HepG2 (cell line): ENCODE data around the gene EGFLAM.

ENCODE experiments used
- ETV6 ChIP-seq: sonication (generic); formaldehyde crosslinking; conservative IDR thresholded peaks from 2 replicates; pipeline ENCODE4 v1.4.0; 2020; ENCODE audit warnings: missing genetic modification reagents
- MEIS1 ChIP-seq: sonication (generic); formaldehyde crosslinking; IDR thresholded peaks from 2 replicates; pipeline ENCODE4 v1.9.0; 2021; ENCODE audit warnings: mild to moderate bottlenecking, missing genetic modification reagents, moderate library complexity, borderline replicate concordance
- TBL1XR1 ChIP-seq: fragments of 150-350 bp; IDR thresholded peaks from 2 replicates; pipeline ENCODE4 v1.6.1; 2014; ENCODE audit warnings: borderline replicate concordance, low read length; ENCODE audit not compliant: partially characterized antibody
- USF2 ChIP-seq, 2 experiments: sonication (generic) in 1 of 2; formaldehyde crosslinking in 1 of 2; IDR thresholded peaks; 2 replicates each; pipeline versions ENCODE4 v1.5.1 to v1.6.1; 2011 to 2020; ENCODE audit warnings: borderline replicate concordance in 1 of 2, low read depth in 1 of 2, low read length in 1 of 2, mild to moderate bottlenecking in 1 of 2, missing genetic modification reagents in 1 of 2, moderate library complexity in 1 of 2
- TF ChIP-seq, protein P1 (sequence below): sonication (generic); formaldehyde crosslinking; conservative IDR thresholded peaks from 2 replicates; pipeline ENCODE4 v1.8.1; 2023; ENCODE audit warnings: missing genetic modification reagents

- TF ChIP-seq, protein P1, sequence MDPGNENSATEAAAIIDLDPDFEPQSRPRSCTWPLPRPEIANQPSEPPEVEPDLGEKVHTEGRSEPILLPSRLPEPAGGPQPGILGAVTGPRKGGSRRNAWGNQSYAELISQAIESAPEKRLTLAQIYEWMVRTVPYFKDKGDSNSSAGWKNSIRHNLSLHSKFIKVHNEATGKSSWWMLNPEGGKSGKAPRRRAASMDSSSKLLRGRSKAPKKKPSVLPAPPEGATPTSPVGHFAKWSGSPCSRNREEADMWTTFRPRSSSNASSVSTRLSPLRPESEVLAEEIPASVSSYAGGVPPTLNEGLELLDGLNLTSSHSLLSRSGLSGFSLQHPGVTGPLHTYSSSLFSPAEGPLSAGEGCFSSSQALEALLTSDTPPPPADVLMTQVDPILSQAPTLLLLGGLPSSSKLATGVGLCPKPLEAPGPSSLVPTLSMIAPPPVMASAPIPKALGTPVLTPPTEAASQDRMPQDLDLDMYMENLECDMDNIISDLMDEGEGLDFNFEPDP = no peak
- TF ChIP-seq MEIS1 (CRISPR knock-in tag) = no peak
- TF ChIP-seq ETV6 (CRISPR knock-in tag) = no peak
- TF ChIP-seq TBL1XR1 = no peak
- no peak for TF ChIP-seq USF2 (IDR thresholded peaks at IDR 0.05; ENCODE audit: low read depth, low read length)
- TF ChIP-seq USF2 (CRISPR knock-in tag; IDR thresholded peaks at IDR 0.05; ENCODE audit: borderline replicate concordance) = no peak
Measured at GRCh38 chr5:38434966-38435705, 176.8 kb downstream of the EGFLAM start.
